NOMO-1 treated with dmso at 0.1 percent for 144 hours (cell line): ENCODE measurements around the gene IPMK.

Experiments used
- DNase-seq: peaks from one replicate; lab custom pipeline; 2025; ENCODE audit not compliant: unreplicated experiment; lab: John Stamatoyannopoulos, UW

The IPMK gene

DNA sequence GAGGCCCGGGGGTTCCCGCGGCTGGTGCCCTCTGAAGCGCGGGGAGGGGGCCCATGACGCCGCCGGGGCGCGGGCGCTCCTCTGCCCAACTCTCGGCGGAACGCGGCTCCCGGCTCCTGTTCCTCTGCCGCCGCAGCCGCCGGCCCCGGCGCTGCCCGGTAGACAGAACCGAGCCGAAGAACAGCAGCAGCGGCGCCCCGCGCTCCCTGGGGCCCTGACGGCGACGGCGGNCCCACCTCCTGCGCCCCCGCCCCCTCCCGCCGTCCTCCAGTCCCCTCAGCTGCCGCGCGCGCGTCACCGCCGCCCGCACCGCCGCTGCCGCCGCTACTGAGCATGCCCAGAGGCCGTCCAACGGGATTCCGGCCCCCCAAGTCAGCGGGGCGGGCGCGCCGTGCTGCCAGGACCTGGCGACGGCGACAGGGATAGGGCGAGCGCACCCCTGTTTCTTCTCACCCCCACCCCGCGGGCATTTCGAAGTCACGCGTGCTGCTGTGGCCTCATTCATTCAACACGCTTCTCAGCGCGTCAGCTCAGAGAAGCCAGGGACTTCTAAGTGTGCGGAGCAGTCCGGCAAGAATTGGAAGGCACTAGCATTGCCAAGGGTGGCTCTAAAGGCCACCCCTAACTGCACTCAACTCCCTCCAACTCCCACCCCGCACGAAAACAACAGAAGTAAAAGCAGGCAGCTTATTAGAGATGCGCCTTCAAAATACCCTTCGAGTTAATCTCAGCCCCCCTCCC, at the start of gene IPMK:
IPMK (minus strand) TSS at position 182 of the 741 bp plus-strand sequence. CDS start 283 bp downstream, outside the sequence.
- peak; percentile 81 for DNase-seq

DNA sequence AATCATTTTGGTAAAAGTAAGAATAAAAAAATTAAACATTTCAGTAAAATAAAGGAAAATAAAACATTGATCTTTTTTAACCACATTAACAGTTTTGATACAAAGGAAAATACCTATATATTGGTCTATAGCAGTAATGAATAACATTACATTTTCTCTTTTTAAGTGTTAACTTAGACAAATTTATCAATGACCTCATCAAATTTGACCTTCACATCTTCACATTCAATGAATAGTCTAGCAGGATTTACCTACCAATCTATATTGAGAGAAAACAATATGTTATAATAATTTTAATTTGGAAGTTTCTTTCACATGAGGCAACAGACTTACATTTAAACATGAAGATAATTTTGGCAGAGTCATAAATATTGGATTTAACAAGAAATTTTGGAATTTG, 49.2 kb upstream of the IPMK start:
- no peak for DNase-seq

DNA sequence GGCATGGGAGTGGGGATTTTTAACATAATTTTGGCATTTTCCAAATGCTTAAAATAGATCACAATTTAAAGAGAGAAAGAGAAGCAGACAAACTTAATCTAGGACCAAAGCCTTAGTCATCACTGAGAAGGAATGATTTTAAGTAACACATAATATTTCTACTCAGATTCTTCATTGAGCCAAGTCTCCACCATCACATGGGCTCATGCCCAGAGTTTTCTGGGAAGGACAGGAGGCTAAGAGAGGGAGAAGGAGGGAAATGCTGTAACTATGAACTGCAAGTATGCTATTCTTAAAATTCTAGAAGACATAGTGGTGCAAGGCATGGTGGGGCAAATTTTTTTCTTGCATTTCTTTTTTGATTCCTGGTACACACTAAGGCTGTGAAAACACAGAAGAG, 43.3 kb upstream of the IPMK start:
- DNase-seq: no peak

DNA sequence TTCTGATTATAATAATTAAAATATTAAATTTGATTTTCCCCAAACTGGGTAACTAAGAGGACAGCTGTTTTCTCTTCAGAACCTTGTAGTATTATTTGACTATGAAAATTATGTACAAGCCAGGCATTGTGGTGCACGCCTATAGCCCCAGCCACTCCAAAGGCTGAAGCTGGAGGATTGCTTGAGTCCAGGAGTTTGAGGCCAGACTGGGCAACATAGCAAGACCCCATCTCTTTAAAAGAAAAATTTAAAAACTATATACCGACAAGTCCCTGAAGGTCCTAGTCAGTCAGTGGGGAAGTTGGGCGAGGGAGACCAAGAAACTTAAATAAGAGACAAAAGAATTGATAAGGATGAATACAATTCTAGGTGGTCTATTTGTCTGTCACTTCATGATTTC, 40.0 kb upstream of the IPMK start:
- DNase-seq: no peak

DNA sequence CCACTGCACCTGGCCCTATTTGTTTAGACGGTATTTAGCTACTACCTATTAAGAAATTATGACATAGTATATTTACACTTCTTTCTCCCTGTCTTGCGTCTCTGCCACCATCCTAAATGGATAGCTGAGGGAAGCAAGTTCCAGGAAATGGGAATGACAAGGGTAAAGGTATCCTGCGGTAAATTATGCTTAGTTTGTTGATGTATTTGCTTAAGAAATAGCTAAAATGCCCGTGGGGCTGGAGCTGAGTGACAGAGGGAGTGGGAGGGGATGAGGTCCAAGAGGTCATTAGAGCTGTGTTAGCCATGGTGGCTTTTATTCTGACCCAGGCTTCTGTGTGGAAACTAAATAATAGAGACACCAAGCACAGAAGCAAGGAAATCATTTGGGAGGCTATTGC, 38.1 kb upstream of the IPMK start:
- DNase-seq: no peak

DNA sequence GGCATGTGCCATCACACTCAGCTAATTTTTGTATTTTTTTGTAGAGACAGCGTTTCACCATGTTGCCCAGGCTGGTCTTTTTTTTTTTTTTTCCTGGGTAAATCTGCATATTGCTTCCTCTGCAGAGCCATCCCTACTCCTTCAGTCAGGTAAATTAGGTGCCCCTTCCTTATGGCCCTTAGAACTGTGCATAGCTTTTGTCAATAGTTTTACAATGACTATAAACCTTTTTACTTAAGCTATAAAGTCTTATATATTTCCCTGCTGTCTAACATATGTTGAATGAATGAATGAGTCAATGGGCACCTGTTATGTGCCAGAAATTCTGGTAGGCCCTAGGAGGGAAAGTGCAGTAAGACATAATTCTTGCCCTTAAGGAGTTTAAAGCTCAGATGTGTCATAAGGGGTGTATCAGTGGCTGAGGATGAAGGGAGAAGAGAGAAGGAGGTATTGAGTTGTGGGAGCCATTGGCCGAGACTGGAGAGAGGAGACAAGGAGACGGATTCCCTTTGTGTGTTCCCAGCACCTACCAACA, 36.5 kb upstream of the IPMK start:
- no peak for DNase-seq

DNA sequence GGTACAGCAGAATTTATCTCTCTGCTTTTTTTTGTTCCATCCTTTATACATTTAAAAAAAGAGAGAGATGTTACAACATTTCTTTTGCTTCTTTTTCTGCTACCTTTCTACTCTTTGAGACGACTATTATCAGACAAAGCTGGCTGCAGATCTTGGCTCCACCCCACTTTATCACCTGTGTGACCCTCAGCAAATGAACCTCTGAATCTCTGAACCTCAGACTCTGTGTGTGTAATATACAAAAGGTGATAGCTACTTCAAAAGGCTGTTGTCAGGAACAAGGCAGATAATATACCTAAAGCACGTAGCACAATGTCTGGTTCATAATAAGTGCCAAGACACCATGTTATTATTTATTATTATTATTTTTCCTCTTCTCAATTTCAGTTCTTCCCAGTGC, 34.6 kb upstream of the IPMK start:
- no peak for DNase-seq

DNA sequence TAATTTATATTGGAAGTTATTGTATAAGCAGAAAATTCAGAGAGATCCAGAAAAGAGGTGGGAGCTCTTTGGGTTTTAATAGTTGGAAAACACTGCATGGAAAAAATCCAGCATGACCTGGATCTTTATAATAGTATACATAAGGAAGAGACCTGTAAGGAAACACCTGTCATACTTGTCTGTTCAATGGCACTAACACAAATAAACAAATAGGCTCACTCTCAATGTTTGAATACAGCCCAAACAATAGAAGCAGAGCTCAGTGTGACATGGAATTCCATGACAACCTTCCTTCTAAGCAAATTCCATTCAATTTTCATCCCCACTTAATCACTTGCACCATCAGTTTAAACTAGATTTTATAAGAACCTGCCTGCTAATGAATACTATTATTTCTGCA, 33.0 kb upstream of the IPMK start:
- DNase-seq: no peak

DNA sequence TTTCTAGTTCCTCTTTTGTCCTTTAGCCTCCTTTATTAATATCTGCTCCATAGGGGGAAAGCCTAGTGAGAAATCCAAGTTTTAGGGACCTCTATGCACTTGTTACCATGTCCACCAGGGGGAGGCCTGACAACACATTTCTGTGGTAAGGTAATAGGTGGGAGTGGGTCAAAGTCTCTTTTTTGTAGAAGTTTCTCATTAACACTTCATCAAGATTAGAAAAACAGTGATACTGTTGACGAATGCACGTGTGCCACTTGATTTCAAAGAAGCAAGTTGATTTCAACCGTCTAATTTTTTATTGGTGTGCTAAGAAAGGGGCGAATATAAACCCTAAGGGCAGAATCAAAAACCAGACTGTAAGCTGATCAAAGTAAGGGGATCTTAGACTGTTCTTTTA, 31.9 kb upstream of the IPMK start:
- peak; percentile 38 for DNase-seq

DNA sequence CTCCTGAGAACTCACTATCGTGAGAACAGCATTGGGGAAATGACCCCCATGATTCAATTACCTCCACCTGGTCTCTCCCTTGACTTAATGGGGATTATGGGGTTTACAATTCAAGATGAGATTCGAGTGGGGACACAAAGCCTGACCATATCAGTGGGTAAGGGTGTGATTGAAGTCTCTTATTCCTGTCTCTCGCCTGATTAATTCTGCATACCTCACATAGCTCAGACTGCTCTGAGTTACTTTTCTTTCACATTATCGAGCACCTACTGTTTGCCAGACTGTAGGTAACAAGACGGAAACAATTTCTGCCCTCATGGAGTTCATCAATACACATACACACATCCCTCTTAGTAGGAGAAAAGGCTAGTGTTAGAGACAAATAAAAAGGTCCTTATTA, 26.3 kb upstream of the IPMK start:
- DNase-seq: no peak

DNA sequence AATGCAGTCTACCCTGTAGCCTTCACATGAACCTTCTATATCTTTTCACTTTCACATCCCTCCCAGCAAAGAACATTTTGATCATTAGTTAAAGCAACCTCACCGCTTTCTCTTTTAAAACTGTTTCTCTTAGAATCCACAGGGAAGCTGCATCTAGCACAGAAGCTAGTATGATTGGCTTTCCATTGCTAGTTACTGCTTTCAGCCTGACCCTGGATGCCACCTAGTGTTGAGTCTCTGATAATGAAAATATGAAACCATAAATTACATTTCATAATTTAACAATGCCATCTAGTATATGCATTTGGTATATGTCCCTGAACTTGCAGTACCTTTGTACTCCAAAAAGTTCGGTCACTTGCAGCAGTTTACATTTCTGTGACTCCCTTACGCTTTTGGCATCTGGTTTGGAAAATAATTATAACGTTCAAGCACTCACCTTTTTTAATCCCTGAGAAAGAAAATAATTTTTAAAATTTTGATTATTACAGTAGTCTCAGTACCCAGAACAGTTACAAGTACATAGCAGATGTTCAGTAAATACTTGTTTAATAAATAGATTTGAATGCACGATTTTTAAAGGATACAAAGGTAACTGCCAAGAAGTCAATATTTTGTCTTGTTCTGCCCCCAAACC, 24.0 kb upstream of the IPMK start:
- peak; percentile 7 for DNase-seq

DNA sequence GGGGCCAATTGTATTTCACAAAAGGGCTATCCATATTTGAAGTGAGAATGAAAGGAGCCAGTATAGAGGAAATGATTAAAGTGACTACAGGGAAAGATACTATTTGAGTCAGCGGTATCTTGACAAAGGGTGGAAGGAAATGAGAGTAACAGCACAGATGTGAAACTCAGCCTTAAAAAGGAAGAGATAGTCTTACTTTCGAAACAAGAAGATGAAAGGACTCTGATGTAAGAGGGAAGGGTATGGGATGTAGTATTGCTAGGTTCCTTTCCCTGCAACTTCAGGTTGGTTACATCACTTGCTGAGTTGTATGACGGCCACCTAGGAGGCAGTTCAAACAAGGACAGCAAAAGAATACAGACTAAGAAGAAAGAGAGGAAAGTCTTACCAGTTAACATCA, 14.9 kb upstream of the IPMK start:
- peak; percentile 80 for DNase-seq

DNA sequence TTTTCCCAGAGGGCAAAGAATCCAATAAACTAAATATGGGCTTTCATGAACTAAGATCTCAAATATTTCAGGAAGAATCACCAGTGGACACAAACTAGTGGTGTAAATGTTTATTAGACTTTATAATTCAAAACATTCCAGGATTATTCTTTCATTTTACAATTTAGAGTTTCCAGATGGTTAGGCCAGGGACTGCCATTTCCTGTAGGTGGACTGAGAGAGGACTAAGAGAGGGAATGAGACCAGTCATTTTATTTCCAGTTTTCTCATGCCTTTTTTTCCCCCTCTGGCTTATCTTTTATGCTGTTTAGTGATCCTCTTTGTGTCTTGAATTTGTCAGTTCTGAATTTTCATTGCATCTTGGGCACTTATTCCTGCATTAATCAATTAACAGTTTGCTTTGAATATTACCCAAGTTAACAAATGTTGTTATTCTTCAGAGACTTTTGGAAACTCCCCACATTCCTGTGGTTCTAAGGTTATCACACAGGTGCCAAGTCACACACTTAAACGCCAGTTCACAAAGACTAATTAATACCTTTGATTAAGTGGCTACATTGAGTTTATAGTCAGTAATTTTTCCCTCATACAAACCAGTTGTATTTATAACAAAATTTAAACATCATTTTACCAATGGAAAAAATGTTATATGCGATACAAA, 13.5 kb upstream of the IPMK start:
- DNase-seq: no peak

DNA sequence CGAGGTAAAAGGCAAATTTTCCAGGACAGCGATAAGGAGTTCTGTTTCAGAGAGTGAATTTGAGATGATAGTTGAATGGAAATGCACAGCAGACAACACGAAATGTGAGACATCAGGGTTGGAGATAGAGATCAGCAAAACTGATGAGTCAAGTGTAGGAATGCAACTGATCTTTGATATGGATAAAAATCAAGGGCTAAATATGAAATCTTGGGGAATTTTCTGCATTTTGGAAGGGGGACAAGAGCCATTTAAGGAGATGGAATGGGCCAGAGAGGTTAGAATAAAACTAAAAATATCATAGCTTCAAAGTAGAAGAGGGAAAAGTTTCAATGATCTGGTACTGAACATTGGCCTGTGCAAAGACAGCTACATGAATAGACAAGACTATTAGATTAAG, 12.8 kb upstream of the IPMK start:
- no peak for DNase-seq

DNA sequence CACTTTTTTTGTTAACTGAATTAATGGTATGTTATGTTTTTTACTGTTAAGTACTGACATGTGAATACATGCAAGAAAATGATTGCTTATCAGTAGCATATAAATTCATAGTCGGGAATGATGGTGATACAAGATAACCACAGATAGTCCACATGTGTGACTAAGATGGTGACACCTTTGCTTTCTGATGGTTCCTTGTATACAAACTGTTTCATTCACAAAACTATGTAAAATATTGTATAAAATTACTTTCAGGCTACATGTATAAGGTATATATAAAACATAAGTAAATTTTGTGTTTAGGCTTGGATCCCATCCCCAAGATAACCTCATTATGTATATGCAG, 11.2 kb upstream of the IPMK start:
- no peak for DNase-seq

DNA sequence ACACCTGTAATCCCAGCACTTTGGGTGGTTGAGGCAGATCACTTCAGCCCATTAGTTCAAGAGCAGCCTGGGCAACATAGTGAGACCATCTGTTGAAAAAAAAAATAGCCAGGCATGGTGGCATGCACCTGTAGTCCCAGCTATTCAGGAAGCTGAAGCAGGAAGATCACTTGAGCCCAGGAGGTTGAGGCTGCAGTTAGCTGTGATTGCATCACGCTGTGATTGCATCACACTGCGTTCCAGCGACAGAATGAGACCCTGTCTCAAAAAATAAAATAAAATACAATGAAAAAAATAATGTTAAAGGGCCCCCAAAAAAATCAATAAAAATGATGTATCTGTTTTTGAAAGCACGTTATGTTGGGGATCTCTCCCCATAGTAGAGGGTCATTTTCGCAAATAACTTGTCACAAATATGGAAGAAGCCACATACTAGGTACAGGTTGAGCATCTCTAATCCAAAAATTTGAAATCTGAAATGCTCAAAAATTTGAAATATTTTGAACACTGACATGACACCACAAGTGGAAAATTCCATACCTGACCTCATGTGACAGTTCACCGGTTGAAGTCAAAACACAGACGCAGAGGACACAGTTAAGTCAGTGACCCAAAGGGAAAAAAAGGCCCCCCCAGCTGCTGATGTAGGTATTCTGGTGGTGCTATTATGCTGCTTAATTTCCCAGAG, 10.7 kb upstream of the IPMK start:
- no peak for DNase-seq

DNA sequence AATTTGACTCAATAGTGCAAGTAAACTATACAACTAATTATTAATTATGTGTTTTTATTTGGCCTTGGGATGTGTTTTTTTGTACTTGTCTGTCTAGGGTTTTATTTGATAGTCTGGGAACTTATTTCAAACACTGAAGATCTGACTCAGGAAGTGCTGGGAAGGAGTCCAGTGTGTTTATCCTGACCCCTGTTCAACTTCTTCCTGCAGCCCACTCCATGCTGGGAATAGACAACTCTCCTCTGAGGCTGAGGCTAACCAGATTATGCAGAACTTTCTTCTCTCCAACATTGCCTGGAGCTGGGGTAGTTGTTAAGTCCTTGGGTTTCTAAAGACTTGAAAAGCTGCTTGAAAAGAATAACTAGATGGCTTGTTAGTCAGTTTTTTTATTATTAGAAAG, 8.2 kb upstream of the IPMK start:
- no peak for DNase-seq

DNA sequence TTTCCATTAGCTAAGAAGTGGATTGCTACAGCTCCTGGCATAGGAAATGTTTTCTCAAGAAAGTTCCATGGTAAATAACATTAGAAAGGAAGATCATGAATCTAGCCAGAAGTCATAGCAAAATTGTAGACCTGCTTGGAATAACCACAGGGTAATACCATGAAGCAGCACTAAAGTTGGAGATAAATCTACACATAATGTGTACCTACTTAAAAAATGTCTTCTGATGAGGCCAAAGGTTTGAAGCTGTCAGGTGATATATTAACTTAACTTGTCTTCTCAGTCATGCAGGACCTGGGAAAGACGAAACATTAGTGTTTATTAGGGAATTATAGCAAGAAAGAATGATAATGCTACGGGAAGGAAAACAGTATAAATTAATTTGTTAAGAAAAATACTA, 7.6 kb upstream of the IPMK start:
- no peak for DNase-seq

DNA sequence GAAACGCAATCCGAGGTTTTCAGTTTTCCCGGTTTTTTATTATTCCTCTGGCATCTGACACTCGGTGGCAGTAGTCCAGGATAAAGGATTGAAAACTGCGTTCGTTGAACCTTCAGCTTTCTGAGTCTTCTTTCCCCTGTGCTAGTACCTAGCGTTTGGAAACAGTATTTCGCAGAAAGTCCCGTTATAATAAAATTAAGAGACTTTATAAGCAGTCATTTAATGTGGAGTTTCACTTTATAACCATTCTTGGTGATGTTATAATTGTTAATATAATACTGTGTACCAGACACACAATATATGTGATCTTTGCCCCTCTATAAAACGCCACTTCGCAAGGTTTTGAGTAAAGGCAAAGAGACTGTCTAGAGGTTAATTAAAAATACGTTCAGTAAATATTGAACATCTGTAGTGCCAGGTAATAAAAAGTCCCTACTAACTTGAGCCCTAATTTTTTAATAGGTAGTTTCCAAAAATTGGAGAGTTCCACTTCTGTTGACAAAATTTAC, 2.1 kb upstream of the IPMK start:
- DNase-seq: no peak

DNA sequence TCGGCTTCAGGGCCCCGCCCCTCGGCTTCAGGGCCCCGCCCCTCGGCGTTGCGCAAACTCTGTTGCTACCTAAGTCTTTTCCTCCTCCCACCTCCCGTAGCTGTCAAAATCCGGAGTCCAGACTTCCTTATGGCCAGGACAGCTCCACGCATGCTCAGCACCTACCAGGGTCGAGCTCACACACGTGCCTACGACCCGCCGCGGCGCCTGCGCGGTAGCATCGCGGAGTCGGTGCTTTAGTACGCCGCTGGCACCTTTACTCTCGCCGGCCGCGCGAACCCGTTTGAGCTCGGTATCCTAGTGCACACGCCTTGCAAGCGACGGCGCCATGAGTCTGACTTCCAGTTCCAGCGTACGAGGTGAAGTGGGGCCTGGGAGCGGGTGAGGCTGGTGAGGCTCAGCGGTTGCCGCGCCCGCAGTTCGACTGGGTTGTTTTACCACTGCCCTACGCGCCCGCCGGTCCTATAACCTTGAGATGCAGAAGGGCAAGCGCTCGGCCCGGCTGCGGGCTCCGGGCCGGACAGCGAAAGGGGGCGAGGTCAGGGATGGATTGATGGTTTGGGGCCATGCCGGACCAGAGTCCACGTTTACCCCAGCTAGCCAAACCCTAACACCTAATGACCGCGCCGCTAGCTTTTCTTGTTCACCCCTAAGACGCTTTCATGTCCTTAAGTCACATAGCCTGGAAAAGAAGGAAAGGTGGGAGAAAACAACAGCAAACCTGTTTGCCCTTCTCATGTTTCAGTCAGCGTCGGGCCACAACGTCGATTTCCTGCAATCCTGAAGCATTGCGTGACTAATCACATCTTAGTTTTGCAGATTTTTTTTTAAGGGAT, 1.5 kb upstream of the IPMK start, which contains the start of gene CISD1:
CISD1 (plus strand) TSS at position 217 of the 836 bp plus-strand sequence; CDS start at position 329, 112 bp downstream.
- DNase-seq: peak; percentile 98
